ENCODE data around the gene IKBKG. TPM values are rescaled to one million over a fixed set of nuclear protein-coding genes. Genes with fewer than 3 reads are reported as not detected.
A peak's percentile ranks its signal among the peaks of the same experiment; 100 is the strongest.
"Not testable (repeated sequence)": the region's sequence is repeated elsewhere in the genome, so short reads cannot be mapped to it uniquely, and the experiment has no call there.

The IKBKG gene
- total RNA-seq, 1 donor from 2014 or later, result 31.4 TPM

DNA sequence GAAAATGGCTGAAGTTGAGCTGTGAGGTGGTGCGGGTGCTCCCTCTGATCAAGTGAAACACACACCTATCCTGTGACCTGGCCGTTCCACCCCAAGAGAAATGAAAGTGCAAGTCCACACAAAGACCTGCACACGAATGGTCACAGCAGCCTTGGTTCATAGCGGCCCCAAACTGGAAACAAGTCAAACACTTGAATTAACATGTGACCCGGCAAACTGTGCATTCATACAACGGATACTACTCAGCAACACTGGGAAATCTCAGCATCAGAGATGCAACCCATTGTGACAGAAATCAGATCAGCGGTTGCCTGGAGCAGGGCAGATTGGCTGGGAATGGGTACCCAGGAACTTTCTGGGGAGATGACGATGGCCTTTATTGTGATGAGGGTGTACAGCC lies 8.3 kb upstream of the IKBKG start:
- Histone ChIP-seq H3K27ac (no peak overlapping the region), H3K36me3 (peaks cover 11% of the 10 kb centered on the region), H3K27me3 (ENCODE audit: low read depth) (no peaks in the 10 kb centered on the region), H3K4me3 (no peak overlapping the region), H3K4me1 (peaks cover 28% of the 10 kb centered on the region), H3K9me3 (no peaks in the 10 kb centered on the region)
- no peak for DNase-seq
- intact Hi-C loops (cut with DNase I), result no loop called here
- no peak for ATAC-seq
- TF ChIP-seq, protein P1, sequence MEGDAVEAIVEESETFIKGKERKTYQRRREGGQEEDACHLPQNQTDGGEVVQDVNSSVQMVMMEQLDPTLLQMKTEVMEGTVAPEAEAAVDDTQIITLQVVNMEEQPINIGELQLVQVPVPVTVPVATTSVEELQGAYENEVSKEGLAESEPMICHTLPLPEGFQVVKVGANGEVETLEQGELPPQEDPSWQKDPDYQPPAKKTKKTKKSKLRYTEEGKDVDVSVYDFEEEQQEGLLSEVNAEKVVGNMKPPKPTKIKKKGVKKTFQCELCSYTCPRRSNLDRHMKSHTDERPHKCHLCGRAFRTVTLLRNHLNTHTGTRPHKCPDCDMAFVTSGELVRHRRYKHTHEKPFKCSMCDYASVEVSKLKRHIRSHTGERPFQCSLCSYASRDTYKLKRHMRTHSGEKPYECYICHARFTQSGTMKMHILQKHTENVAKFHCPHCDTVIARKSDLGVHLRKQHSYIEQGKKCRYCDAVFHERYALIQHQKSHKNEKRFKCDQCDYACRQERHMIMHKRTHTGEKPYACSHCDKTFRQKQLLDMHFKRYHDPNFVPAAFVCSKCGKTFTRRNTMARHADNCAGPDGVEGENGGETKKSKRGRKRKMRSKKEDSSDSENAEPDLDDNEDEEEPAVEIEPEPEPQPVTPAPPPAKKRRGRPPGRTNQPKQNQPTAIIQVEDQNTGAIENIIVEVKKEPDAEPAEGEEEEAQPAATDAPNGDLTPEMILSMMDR (IDR thresholded peaks at IDR 0.05), result no peak

DNA sequence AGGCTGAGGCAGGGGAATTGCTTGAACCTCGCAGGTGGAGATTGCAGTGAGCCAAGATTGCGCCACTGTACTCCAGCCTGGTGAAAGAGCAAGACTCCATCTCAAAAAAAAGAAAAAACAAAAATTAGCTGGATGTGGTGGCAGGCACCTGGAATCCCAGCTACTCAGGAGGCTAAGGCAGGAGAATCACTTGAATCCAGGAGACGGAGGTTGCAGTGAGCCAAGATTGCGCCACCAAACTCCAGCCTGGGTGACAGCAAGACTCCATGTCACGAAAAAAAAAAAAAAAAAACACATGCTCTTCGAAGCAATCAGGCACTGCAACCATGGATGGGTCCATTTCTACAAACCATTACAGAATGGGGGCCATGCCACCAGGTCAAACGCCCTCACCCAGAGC lies 7.1 kb upstream of the IKBKG start:
- Histone ChIP-seq H3K4me1 (peaks cover 39% of the 10 kb centered on the region), H3K27ac (peak overlapping the region; percentile 78)
- ATAC-seq; H3K27me3 ChIP-seq (ENCODE audit: low read depth); intact Hi-C loops (cut with DNase I); H3K4me3 ChIP-seq; DNase-seq; H3K36me3 ChIP-seq; H3K9me3 ChIP-seq: not testable (repeated sequence)

DNA sequence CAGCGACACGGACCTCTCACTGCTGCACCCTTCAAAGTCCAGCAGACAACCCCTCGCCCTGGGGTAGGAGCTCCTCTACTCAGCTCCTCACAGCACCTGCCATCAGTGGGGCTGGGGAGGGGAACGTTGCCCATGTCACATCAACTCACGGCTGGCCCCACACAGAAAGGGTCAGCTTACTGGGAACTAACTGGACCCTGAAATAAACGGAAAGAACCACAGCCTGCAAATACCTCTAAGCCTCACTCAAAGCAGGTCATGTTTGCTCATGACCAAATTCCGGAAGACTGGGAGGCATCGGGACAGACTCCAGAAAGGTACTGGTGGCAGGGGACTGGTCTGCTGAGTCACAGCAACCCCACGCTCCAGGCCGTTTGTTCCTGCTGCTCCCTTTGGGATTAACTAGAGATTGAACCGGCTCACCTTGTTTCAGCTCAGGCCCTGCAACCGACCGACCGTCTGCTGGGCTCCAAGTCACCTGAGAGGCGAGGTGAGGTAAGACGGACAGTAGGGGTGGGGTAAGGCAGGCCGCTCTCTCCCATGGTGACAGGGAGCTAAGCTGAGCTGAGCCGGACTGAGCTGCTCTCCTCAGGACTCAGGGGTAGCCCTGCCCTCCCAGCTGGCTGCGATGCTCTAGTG lies 6.4 kb upstream of the IKBKG start:
- Histone ChIP-seq H3K27ac (peak overlapping the region; percentile 78), H3K4me3 (no peak overlapping the region), H3K4me1 (peaks cover 39% of the 10 kb centered on the region), H3K27me3 (ENCODE audit: low read depth) (no peaks in the 10 kb centered on the region), H3K9me3 (no peaks in the 10 kb centered on the region), H3K36me3 (no peaks in the 10 kb centered on the region)
- TF ChIP-seq, protein P1 (IDR thresholded peaks at IDR 0.05), result no peak
- intact Hi-C loops (cut with DNase I), result no loop called here
- DNase-seq (peak; percentile 64), ATAC-seq (peak; percentile 71 to 72)

DNA sequence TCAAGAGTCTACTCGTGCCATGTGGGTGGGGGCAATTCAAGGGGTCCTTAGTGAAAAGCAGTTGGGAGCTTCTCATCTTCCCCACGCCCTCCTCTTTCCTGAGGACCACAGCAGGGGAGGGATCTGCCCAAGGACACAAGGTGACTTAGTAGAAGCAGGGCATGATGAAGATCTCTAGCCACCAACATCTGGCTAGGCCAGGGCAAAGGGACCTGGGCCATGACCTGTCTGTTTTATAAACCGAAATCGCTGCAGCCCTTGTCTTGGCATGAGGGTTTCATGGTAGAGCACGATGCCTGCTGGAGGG lies 5.9 kb upstream of the IKBKG start:
- Histone ChIP-seq H3K27ac (peak overlapping the region; percentile 78), H3K27me3 (ENCODE audit: low read depth) (no peaks in the 10 kb centered on the region), H3K36me3 (no peaks in the 10 kb centered on the region), H3K4me1 (peaks cover 39% of the 10 kb centered on the region), H3K4me3 (no peak overlapping the region), H3K9me3 (no peaks in the 10 kb centered on the region)
- DNase-seq, result no peak
- TF ChIP-seq, protein P1 (IDR thresholded peaks at IDR 0.05), result no peak
- intact Hi-C loops (cut with DNase I), result no loop called here
- ATAC-seq, result no peak

DNA sequence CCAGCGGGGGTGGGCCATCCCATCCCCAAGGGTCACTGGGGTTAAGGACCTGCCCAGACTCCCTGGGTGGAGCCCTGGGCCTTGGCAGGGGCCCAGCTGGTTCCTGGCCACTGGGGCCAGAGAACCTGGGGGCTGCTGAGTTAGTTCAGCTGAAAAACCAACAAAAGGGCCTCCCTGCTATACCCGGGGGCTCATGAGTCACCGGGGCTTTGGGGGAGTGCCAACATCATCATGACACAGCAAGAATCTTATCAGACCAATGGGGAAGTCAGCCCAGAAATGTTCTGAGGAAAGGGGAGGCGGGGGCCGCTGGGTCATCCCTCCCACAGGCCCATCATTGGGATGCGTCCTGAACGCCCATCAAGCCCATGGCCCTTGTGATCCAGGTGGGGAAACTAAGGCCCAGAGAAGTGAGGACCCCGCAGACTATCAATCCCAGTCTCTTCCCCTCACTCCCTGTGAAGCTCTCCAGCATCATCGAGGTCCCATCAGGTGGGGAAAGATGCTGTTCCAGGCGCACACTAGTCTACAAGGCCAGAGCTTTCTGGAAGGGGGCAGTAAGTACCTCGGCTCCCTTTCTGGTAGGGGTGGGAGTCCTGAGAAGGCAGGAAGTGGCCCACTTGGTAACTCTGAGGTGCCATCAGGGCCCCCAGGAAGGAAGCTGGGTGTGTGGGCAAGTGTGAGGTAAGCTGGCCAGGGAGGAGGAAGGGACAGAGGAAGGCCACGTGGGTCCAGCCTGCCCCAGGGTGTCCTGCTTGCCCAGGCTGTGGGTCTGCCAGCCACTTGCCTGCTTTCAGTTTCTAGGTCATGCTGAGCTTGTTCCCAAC lies 5.3 kb upstream of the IKBKG start:
- H3K9me3 ChIP-seq, result no peaks in the 10 kb centered on the region
- peaks cover 39% of the 10 kb centered on the region for H3K4me1 ChIP-seq
- peak; percentile 73 for DNase-seq
- H3K4me3 ChIP-seq, result peak overlapping the region; percentile 14
- TF ChIP-seq, protein P1 (IDR thresholded peaks at IDR 0.05), result no peak
- intact Hi-C loops (cut with DNase I), result no loop called here
- H3K27me3 ChIP-seq (ENCODE audit: low read depth), result no peaks in the 10 kb centered on the region
- peak; percentile 43 to 51 for ATAC-seq
- no peaks in the 10 kb centered on the region for H3K36me3 ChIP-seq
- peak overlapping the region; percentile 78 for H3K27ac ChIP-seq
